ENCODE results near the gene NPM3. TPM values are rescaled to one million over a fixed set of nuclear protein-coding genes. Genes with fewer than 3 reads are reported as not detected.
"Not testable (repeated sequence)": the region's sequence is repeated elsewhere in the genome, so short reads cannot be mapped to it uniquely, and the experiment has no call there.

Gene NPM3
- total RNA-seq, 1 experiment from 2014 or later: 117 TPM

GRCh38 chr10:101807158-101807557 lies 23.9 kb upstream of the NPM3 start:
- no peak for DNase-seq (ENCODE audit: low read depth)

DNA sequence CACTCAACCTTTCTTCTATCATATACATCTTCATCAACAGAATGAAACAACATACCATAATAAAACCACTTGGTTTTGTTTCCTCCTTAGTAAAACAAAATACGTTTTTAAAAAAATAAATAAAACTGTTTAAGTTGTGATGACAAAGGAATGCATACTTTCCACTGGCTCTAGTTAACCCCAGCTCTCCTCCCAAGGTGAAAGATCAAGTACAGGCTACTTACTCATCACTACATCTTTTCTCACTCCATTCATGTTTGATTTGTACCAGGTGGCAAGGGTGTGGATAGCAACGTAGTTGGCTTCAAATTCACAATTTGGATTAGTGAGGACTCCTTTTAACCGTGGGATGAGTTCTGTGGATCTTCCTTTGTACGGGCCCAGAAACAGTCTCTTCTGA lies 20.3 kb upstream of the NPM3 start:
- DNase-seq (ENCODE audit: low read depth): no peak

DNA sequence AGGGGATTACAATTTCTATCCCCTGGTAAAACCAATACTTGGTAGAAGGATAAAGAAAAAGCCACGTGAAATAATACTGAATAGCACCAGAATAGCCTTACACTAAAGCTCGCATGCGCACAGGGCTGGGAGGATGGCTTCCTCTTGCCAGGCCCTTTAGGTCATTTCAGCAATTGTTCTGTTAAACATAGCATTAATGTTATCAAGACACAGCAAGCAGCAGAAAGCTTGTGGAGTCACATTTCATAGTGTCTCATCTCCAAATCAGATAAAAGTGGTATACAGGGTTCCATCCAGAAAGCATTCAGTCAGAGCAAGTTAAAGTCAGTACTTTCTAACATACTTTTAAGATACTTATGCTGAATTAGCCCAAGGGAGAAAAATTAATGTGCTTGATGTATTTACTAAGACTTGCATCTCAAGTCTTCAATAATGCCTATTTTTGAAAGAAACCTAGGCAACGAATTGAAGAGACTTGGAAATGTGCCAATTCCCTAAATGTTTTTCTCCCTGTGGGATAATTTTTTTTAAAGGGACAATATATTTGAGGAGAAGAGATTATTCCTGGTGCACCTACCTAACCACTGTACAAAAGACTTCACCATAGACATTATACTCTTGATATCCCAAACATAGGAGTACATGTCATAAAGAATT lies 14.3 kb upstream of the NPM3 start:
- no peak for DNase-seq (ENCODE audit: low read depth)

- no peak for DNase-seq (ENCODE audit: low read depth)
Observed at GRCh38 chr10:101793526-101793925, 10.3 kb upstream of the NPM3 start.

DNA sequence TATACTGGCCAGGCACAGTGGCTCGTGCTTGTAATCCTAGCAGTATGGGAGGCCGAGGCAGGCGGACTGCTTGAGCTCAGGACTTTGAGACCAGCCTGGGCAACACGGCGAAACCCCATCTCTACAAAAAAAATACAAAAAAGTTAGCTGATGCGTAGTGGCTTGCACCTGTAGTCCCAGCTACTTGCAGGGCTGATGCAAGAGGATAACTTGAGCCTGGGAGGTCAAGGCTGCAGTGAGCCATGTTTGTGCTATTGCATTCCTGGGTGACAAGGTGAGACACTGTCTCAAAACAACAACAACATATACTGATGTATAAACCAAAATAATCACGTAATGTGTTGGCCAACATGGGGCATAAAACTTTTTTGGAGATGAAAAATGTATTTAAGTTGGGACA lies 6.4 kb upstream of the NPM3 start:
- no peak for DNase-seq (ENCODE audit: low read depth)

- not testable (repeated sequence) for DNase-seq (ENCODE audit: low read depth)
Observed at GRCh38 chr10:101789231-101789630, 6.0 kb upstream of the NPM3 start.

- DNase-seq (ENCODE audit: low read depth): no peak
Observed at GRCh38 chr10:101785801-101786200, 2.6 kb upstream of the NPM3 start.

GRCh38 chr10:101784558-101784957 lies 1.3 kb upstream of the NPM3 start:
- DNase-seq (ENCODE audit: low read depth): no peak

- peak; percentile 13 for DNase-seq (ENCODE audit: low read depth)
Observed at GRCh38 chr10:101783736-101784118, 481 bp upstream of the NPM3 start.

- DNase-seq (ENCODE audit: low read depth): no peak
Observed at GRCh38 chr10:101781984-101782810, 1.0 kb downstream of the NPM3 start.

GRCh38 chr10:101781655-101781983 lies 1.6 kb downstream of the NPM3 start:
- DNase-seq (ENCODE audit: low read depth): no peak

DNA sequence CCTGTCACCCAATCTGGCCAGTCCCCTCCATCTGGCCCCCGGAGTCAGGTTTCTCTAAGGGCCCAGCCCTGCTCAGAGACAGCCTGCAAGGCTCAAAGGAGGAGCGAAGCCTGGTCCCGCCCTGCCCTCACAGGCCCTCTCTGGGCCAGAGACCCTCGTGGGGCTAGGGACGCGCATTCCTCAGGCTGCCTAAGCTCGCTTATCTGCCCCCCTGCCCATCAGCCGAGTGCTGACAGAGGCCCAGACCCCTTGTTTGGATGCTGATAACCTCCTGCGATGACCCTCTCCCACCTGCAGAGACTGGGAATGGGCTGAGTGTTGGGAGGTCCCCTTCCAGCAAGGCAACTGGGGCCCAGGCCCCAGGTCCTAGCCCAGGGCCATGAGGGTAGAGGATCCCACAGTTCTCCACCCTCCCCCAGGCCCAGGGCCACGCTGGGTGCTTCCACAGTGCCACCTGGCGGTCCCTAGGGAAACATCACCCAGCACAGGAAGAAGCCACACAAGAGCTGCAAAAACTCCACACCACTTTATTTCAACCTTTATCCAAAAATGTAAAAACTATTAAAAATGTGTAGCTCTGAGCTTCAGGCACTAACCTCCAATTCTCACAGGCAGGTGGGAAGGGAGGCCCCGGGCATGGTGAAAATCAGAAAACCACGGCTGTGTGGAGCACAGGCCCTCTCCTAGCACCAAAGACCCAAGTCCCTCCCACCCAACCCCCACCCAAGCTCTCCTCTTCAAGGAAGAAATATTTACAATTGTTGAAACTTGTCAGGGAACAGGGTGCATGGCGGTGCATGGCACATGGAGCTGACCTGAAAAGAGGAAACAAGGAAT lies 2.2 kb downstream of the NPM3 start:
- DNase-seq (ENCODE audit: low read depth): peak; percentile 57

GRCh38 chr10:101780187-101780817 lies 2.9 kb downstream of the NPM3 start:
- no peak for DNase-seq (ENCODE audit: low read depth)

DNA sequence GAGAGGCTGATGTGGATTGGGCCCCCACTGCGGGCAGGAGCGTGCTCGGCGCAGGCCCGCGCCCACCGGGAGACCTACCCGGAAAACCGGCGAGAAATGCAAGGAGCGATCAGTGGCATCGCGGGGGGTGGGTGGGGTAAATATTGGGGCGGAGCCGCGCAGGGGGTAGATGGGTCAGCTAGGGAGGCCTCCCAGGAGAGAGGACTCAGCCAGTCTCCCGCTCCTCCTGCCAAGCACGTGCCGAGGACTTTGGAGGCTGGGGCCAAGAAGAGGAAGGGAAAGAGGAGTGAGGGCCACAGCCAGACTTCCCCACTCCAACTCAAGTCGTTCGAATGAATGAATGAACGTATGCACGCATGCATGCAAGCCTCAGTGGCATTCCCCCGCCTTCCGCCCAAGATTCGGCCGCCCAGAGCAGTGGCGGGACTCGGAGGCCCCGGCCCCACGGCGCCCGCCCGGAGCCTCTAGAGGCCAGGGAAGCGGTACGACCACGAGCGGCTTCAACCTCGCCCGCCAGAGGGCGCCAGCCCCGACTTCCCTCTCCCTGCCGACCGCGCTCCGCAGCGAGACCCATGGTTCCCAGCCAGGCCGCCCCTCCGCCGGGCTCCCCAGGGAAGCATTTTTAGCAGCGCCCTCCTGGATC lies 3.6 kb downstream of the NPM3 start:
- no peak for DNase-seq (ENCODE audit: low read depth)

- no peak for DNase-seq (ENCODE audit: low read depth)
Observed at GRCh38 chr10:101778781-101779543, 4.3 kb downstream of the NPM3 start.

GRCh38 chr10:101778151-101778780 lies 5.0 kb downstream of the NPM3 start:
- DNase-seq (ENCODE audit: low read depth): no peak

DNA sequence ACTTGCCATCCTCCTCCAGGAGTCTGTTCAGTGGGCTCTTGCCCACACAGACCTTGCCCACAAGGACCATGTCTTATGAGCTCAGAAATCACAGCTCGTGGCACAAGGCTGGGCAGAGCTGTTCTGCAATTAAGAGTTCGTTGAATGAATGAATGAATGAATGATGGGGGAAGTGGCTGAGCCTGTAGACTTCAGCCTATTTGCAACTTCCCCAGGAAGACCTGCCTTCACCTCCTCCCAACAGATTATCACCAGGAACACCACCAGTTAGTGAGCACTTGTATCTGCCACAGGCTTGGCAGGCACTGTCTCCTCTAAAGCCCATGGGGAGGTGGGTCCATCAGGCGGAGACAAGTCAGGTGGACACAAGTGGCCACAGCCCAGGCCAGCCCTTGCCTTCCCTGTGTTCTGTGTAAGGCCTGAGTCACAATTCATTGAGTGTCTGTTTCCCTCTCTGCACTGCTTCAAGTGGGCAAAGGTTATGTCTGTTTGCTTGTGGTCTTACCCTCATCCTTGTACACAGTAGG lies 5.6 kb downstream of the NPM3 start:
- DNase-seq (ENCODE audit: low read depth): peak; percentile 14

GRCh38 chr10:101776161-101776817 lies 7.0 kb downstream of the NPM3 start:
- no peak for DNase-seq (ENCODE audit: low read depth)

Data from LHCN-M2 (cell line).